SH-SY5Y (cell line): Measurements from ENCODE around the gene FAM229A.

Experiments
- GATA2 ChIP-seq: IDR thresholded peaks from 2 replicates; pipeline ENCODE4 v1.6.1; 2011; ENCODE audit warnings: mild to moderate bottlenecking, low read depth, low read length
- GATA3 ChIP-seq: IDR thresholded peaks from 2 replicates; pipeline ENCODE4 v1.6.1; 2011; ENCODE audit warnings: low read depth, mild to moderate bottlenecking, low read length, moderate library complexity

DNA sequence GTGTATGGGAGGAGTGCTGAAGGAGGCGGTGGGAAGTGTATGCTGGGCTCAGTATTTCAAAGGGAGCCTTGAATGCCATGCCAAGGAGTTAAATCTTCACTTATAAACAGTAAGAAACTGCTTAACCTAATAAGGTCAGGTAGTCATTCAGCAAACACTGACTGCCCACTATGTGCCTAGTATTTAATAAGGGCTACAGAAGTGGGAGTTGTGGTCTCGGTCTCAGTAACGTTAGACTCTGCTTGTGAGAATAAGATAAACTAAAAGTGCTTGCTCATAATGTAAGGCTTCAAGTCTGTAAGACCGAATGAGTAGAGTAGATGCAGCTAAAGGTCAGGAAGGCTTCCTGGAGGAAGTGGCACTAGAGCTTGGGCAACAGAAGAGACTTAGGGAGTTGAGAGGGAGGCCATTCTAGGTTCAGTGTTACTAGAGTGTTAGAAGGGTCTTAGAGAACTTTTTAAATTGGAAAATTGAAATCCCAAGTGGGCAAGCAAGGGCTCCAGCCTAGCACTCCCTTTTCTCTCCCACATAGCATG is 32.3 kb downstream of the FAM229A start:
- no peak for TF ChIP-seq GATA2
- TF ChIP-seq GATA3 = no peak
